HepG2 (cell line): Measurements from ENCODE around the gene PKN2. TPM values are rescaled to one million over a fixed set of nuclear protein-coding genes. Genes with fewer than 3 reads are reported as not detected.

Experiments
- ATAC-seq: fragments of 200-7000 bp; cut with Tn5 transposase; 3 replicates; pipeline ENCODE4 v1.9.1; 2020; ENCODE audit warnings: mild to moderate bottlenecking, moderate library complexity
- BruUV-seq: library from RNA; stranded (reverse); fragments of 400-500 nt; replicated peaks from 2 replicates; lab custom pipeline; 2021; lab: Mats Ljungman, UMichigan
- CTCF ChIA-PET: fragments of 300-600 bp; formaldehyde crosslinking; extraction: SDS; loops from one replicate; lab custom pipeline; 2021; ENCODE audit warnings: low total read pairs, inconsistent platforms, low intra/inter-chr PET ratio; lab: Yijun Ruan, JAX
- POLR2A ChIA-PET: fragments of 350-600 bp; sonication (Branson Sonifier 250); formaldehyde crosslinking; loops from one replicate; lab custom pipeline; 2020; ENCODE audit warnings: antibody characterized with exemption, inconsistent platforms; lab: Yijun Ruan, JAX
- DNase-seq: peaks from one replicate; pipeline ENCODE4 v3.0.0-alpha.2; 2015; ENCODE audit warnings: low spot score
- FAIRE-seq: peaks from 3 replicates; lab custom pipeline; 2011; peaks lifted over from hg19 to GRCh38; lab: Jason Lieb, UNC
- H2AFZ ChIP-seq: one replicate; pipeline ENCODE4 v1.6.1; 2011; ENCODE audit warnings: low read length, inconsistent platforms
- H3K27ac ChIP-seq: fragments of 300-600 bp; 3 replicates; pipeline ENCODE4 v1.8.0; 2011; ENCODE audit warnings: mixed run types, mild to moderate bottlenecking, mixed read lengths, low read length, inconsistent platforms; ENCODE audit not compliant: insufficient read depth; ENCODE audit errors: extremely low read length
- H3K27me3 ChIP-seq, 2 experiments: fragments of 200-600 bp in 1 of 2; 2 replicates in 1 of 2; 3 replicates in 1 of 2; pipeline versions ENCODE4 v1.6.0 to v1.8.0; 2011; ENCODE audit warnings: low read length in 2 of 2, mild to moderate bottlenecking in 2 of 2, moderate library complexity in 2 of 2, inconsistent platforms in 1 of 2; ENCODE audit not compliant: insufficient read depth in 2 of 2, control insufficient read depth in 1 of 2
- H3K36me3 ChIP-seq, 2 experiments: fragments of 200-600 bp in 1 of 2; replicated peaks in 1 of 2; 2 replicates in 1 of 2; 3 replicates in 1 of 2; pipeline versions ENCODE4 v1.5.1 to v1.8.0; 2011; ENCODE audit warnings: low read length in 2 of 2, inconsistent platforms in 1 of 2; ENCODE audit not compliant: insufficient read depth in 2 of 2, control insufficient read depth in 1 of 2
- H3K4me1 ChIP-seq: 2 replicates; pipeline ENCODE4 v1.5.1; 2012; ENCODE audit warnings: low read length, inconsistent platforms; ENCODE audit not compliant: insufficient read depth
- H3K4me2 ChIP-seq: 2 replicates; pipeline ENCODE4 v1.6.0; 2011; ENCODE audit warnings: low read depth, low read length, inconsistent platforms
- H3K4me3 ChIP-seq, 3 experiments: fragments of 200-600 bp in 1 of 3; sonication (generic), shearing (Covaris generic) in 1 of 3; replicated peaks in 1 of 3; 2 replicates each; pipeline ENCODE4 v1.5.1; 2011 to 2016; ENCODE audit warnings: low read length in 3 of 3, inconsistent platforms in 2 of 3, low read depth in 2 of 3, mild to moderate bottlenecking in 2 of 3, control low read depth in 1 of 3, mixed read lengths in 1 of 3; ENCODE audit not compliant: insufficient read depth in 1 of 3
- H3K79me2 ChIP-seq: one replicate; pipeline ENCODE4 v1.6.1; 2011; ENCODE audit warnings: low read length, inconsistent platforms; ENCODE audit not compliant: insufficient read depth
- H3K9ac ChIP-seq: 2 replicates; pipeline ENCODE4 v1.6.0; 2011; ENCODE audit warnings: mild to moderate bottlenecking, low read depth, low read length, inconsistent platforms; ENCODE audit not compliant: insufficient read depth
- H3K9me3 ChIP-seq: 2 replicates; pipeline ENCODE4 v1.5.1; 2012; ENCODE audit warnings: mild to moderate bottlenecking, low read length
- H4K20me1 ChIP-seq: 2 replicates; pipeline ENCODE4 v1.6.0; 2011; ENCODE audit warnings: inconsistent platforms, mild to moderate bottlenecking, low read length, moderate library complexity; ENCODE audit not compliant: insufficient read depth
- BHLHE40 ChIP-seq: IDR thresholded peaks from 2 replicates; pipeline ENCODE4 v1.6.1; 2011; ENCODE audit warnings: low read length, improper control_type of control experiment
- HNRNPL ChIP-seq: fragments of 200-400 bp; formaldehyde crosslinking; IDR thresholded peaks from 2 replicates; pipeline ENCODE4 v1.6.1; 2017; ENCODE audit warnings: mild to moderate bottlenecking, low read depth, low read length
- HNRNPUL1 ChIP-seq: fragments of 200-400 bp; formaldehyde crosslinking; IDR thresholded peaks from 2 replicates; pipeline ENCODE4 v1.6.1; 2017; ENCODE audit warnings: low read depth, mild to moderate bottlenecking, low read length, moderate library complexity
- MTA3 ChIP-seq: sonication (generic); formaldehyde crosslinking; IDR thresholded peaks from 2 replicates; pipeline ENCODE4 v1.4.0; 2020; ENCODE audit warnings: missing genetic modification reagents
- REPIN1 ChIP-seq: sonication (generic); formaldehyde crosslinking; IDR thresholded peaks from 2 replicates; pipeline ENCODE4 v1.8.0; 2022; ENCODE audit warnings: missing genetic modification reagents, low read depth, mild to moderate bottlenecking, borderline replicate concordance
- RNF2 ChIP-seq: fragments of 450-650 bp; conservative IDR thresholded peaks from 2 replicates; pipeline ENCODE4 v1.6.1; 2016; ENCODE audit warnings: low read depth
- SUZ12 ChIP-seq: fragments of 150-350 bp; IDR thresholded peaks from 2 replicates; pipeline ENCODE4 v1.6.1; 2014; ENCODE audit warnings: low read depth, low read length
- TERF1 ChIP-seq: sonication (generic); formaldehyde crosslinking; IDR thresholded peaks from 2 replicates; pipeline ENCODE4 v1.8.0; 2022; ENCODE audit warnings: mild to moderate bottlenecking, missing genetic modification reagents, moderate library complexity
- THAP8 ChIP-seq: sonication (generic); formaldehyde crosslinking; IDR thresholded peaks from 2 replicates; pipeline ENCODE4 v1.5.1; 2020; ENCODE audit warnings: missing genetic modification reagents, mild to moderate bottlenecking, borderline replicate concordance
- YY1 ChIP-seq: IDR thresholded peaks from 2 replicates; pipeline ENCODE4 v1.6.1; 2011; ENCODE audit warnings: low read length, low read depth, moderate library complexity, mild to moderate bottlenecking; ENCODE audit not compliant: insufficient read depth, insufficient replicate concordance
- ZBTB34 ChIP-seq: sonication (generic); formaldehyde crosslinking; IDR thresholded peaks from 2 replicates; pipeline ENCODE4 v1.8.0; 2022; ENCODE audit warnings: mild to moderate bottlenecking, missing genetic modification reagents
- ZFP62 ChIP-seq: sonication (generic); formaldehyde crosslinking; IDR thresholded peaks from 2 replicates; pipeline ENCODE4 v1.4.0; 2020; ENCODE audit warnings: missing genetic modification reagents
- ZNF17 ChIP-seq: sonication (generic); formaldehyde crosslinking; IDR thresholded peaks from 2 replicates; pipeline ENCODE4 v1.5.0; 2020; ENCODE audit warnings: mild to moderate bottlenecking, missing genetic modification reagents
- ZNF703 ChIP-seq: sonication (generic); formaldehyde crosslinking; IDR thresholded peaks from 2 replicates; pipeline ENCODE4 v1.5.1; 2020; ENCODE audit warnings: missing genetic modification reagents, mild to moderate bottlenecking, moderate library complexity, borderline replicate concordance
- ZNF724P ChIP-seq: sonication (generic); formaldehyde crosslinking; IDR thresholded peaks from 2 replicates; pipeline ENCODE4 v1.8.0; 2022; ENCODE audit warnings: missing genetic modification reagents, borderline replicate concordance
- ZNF773 ChIP-seq: sonication (generic); formaldehyde crosslinking; IDR thresholded peaks from 2 replicates; pipeline ENCODE4 v1.4.0; 2020; ENCODE audit warnings: missing genetic modification reagents, borderline replicate concordance
- WGBS: methylation state at CpG from one replicate; pipeline ENCODE4 v1.1.6; 2017; ENCODE audit warnings: low lambda C conversion rate; 5-methylcytosine and 5-hydroxymethylcytosine counted together
- in situ Hi-C: cut with HindIII; loops from 2 replicates; pipeline ENCODE4 v1.10.0; 2017; ENCODE audit warnings: low pct_unique_long_range_greater_than_20kb; ENCODE audit not compliant: extremely low pct_ligation_motif_present
- intact Hi-C: fragments of 100-400 bp; cut with micrococcal nuclease; formaldehyde crosslinking; loops from one replicate; pipeline ENCODE4 v1.10.0; 2022; ENCODE audit not compliant: unreplicated experiment
- polyA plus RNA-seq, 8 experiments: library from polyadenylated mRNA; depleted of rRNA in 3 of 8; stranded (reverse) in 7 of 8; unstranded in 1 of 8; fragments of >200 nt; fragmentation: Illumina TruSeq in 4 of 8; extraction: Trizol in 4 of 8; gene quantifications; 2 replicates each; pipeline versions ENCODE4 v1.2.1 to v1.2.3, GENCODE V29; 2011 to 2016; ENCODE audit warnings: low read depth in 4 of 8, missing spikeins in 1 of 8, mixed read lengths in 1 of 8; ENCODE audit not compliant: insufficient read depth in 1 of 8
- total RNA-seq, 5 experiments: library from RNA; depleted of rRNA; stranded (reverse); fragments of >200 nt; fragmentation: Illumina TruSeq; extraction: Trizol; gene quantifications; 2 replicates each; pipeline ENCODE4 v1.2.3, GENCODE V29; 2016; ENCODE audit warnings: low read depth in 1 of 5

The PKN2 gene
- total and polyA plus RNA-seq, 2 of the 13 experiments (the other 11 are each of a cell fraction or from before 2014, with no cell fraction given), result 17.0 to 29.4 TPM

GRCh38 chr1:88780485-88780884, 96.4 kb downstream of the PKN2 start:
- Histone ChIP-seq H3K9me3 (no peaks in the 10 kb centered on the region), H3K27ac (no peak overlapping the region), H3K9ac (no peak overlapping the region), H3K4me1 (no peaks in the 10 kb centered on the region), H3K36me3 (peaks cover 11 to 43% of the 10 kb centered on the region in 2 experiments), H3K4me3 (no peak overlapping the region), H2AFZ (no peak overlapping the region), H3K79me2 (no peaks in the 10 kb centered on the region), H3K27me3 (no peaks in the 10 kb centered on the region), H3K4me2 (no peak overlapping the region), H4K20me1 (no peaks in the 10 kb centered on the region)
- intact Hi-C loops (no loop called here), in situ Hi-C loops (no loop called here)
- TF ChIP-seq REPIN1 (no peak), ZBTB34 (CRISPR knock-in tag) (no peak), SUZ12 (no peak), RNF2 (no peak), YY1 (no peak)
- no TSS peak for BruUV-seq
- FAIRE-seq, result no peak
- no peak for DNase-seq
- no peak for ATAC-seq
- ChIA-PET CTCF (no interaction called here), POLR2A (no interaction called here)

GRCh38 chr1:88783145-88783544, 99.1 kb downstream of the PKN2 start:
- WGBS, result 95% methylated on average over 2 of the region's 2 CpGs
- intact Hi-C loops, result no loop called here
- H3K9ac ChIP-seq, result no peak overlapping the region
- ChIA-PET POLR2A (no interaction called here), CTCF (no interaction called here)
- H3K27ac ChIP-seq, result no peak overlapping the region
- no peaks in the 10 kb centered on the region for H3K4me1 ChIP-seq
- H2AFZ ChIP-seq, result no peak overlapping the region
- ATAC-seq (no peak), DNase-seq (no peak), FAIRE-seq (no peak)
- in situ Hi-C loops, result no loop called here
- no TSS peak for BruUV-seq
- no peaks in the 10 kb centered on the region for H4K20me1 ChIP-seq
- H3K27me3 ChIP-seq, result no peaks in the 10 kb centered on the region
- H3K9me3 ChIP-seq, result no peaks in the 10 kb centered on the region
- H3K79me2 ChIP-seq, result no peaks in the 10 kb centered on the region
- H3K4me2 ChIP-seq, result no peak overlapping the region
- no peak overlapping the region for H3K4me3 ChIP-seq
- H3K36me3 ChIP-seq, result peaks cover 8 to 44% of the 10 kb centered on the region in 2 experiments
- TF ChIP-seq ZFP62 (CRISPR knock-in tag) (no peak), ZNF17 (CRISPR knock-in tag) (no peak), BHLHE40 (no peak), ZNF773 (CRISPR knock-in tag) (no peak), HNRNPUL1 (no peak), TERF1 (CRISPR knock-in tag) (no peak), ZNF703 (CRISPR knock-in tag) (no peak), THAP8 (CRISPR knock-in tag) (no peak), HNRNPL (no peak), MTA3 (CRISPR knock-in tag) (no peak), ZNF724P (CRISPR knock-in tag) (no peak)
